Ovary (tissue), 3 donors: ENCODE results near the gene DDR2.

Experiments used
- POLR2A ChIP-seq: fragments of 450-650 bp; IDR thresholded peaks from one replicate; pipeline ENCODE4 v1.6.1; 2017; ENCODE audit warnings: antibody characterized with exemption, mild to moderate bottlenecking, moderate library complexity
- TF ChIP-seq, protein P1 (sequence below), 3 donors: fragments of 450-650 bp in 2 of 3; fragments of 200-600 bp in 1 of 3; IDR thresholded peaks; one replicate each; pipeline versions ENCODE4 v1.5.1 to v1.8.0; 2016 to 2022; ENCODE audit warnings: antibody characterized with exemption in 3 of 3, mild to moderate bottlenecking in 1 of 3
- donor health status: DM: no; HTN: no; CAD: no.

DNA sequence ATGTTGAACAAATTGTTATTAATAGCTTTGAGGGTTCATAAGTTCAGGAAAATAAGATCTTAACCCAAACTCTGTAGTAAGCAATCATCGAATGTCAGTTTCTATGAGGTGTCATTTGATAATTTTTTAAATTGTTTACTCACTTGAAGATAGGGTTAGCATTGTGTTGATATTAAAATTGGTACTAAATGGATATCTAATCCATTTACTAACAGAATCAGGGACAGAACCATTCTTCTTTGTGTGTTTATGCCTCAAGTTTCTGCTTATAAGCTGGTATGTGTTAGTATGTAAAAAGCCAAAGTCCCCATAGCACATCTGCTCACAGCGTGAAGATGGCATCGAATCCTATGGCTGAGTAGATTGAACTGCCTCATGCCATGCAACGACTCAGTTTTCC, 13.4 kb downstream of the DDR2 start:
- TF ChIP-seq, protein P1, sequence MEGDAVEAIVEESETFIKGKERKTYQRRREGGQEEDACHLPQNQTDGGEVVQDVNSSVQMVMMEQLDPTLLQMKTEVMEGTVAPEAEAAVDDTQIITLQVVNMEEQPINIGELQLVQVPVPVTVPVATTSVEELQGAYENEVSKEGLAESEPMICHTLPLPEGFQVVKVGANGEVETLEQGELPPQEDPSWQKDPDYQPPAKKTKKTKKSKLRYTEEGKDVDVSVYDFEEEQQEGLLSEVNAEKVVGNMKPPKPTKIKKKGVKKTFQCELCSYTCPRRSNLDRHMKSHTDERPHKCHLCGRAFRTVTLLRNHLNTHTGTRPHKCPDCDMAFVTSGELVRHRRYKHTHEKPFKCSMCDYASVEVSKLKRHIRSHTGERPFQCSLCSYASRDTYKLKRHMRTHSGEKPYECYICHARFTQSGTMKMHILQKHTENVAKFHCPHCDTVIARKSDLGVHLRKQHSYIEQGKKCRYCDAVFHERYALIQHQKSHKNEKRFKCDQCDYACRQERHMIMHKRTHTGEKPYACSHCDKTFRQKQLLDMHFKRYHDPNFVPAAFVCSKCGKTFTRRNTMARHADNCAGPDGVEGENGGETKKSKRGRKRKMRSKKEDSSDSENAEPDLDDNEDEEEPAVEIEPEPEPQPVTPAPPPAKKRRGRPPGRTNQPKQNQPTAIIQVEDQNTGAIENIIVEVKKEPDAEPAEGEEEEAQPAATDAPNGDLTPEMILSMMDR (IDR thresholded peaks at IDR 0.05), result no peak
- no peak for TF ChIP-seq POLR2A
